Breast epithelium (tissue), 4 donors: ENCODE results near the gene GNB4. TPM values are rescaled to one million over a fixed set of nuclear protein-coding genes. Genes with fewer than 3 reads are reported as not detected.

ENCODE experiments used
- DNase-seq, 2 donors: peaks; one replicate each; pipeline ENCODE4 v3.0.0-alpha.2; 2019; ENCODE audit warnings: low spot score in 2 of 2
- H3K27ac ChIP-seq, 2 donors: fragments of 200-600 bp; sonication (generic) in 1 of 2; one replicate each; pipeline ENCODE4 v1.5.1; 2016 to 2019; ENCODE audit warnings: mild to moderate bottlenecking in 1 of 2
- H3K27me3 ChIP-seq, 2 donors: fragments of 200-600 bp; sonication (generic) in 1 of 2; one replicate each; pipeline versions ENCODE4 v1.5.1 to v1.6.0; 2017 to 2019; ENCODE audit warnings: control low read depth in 1 of 2, mild to moderate bottlenecking in 1 of 2
- H3K36me3 ChIP-seq: fragments of 200-600 bp; one replicate; pipeline ENCODE4 v1.5.1; 2019
- H3K4me1 ChIP-seq, 2 donors: fragments of 200-600 bp; sonication (generic); one replicate each; pipeline ENCODE4 v1.5.1; 2016 to 2019; ENCODE audit warnings: control low read depth in 1 of 2
- H3K4me3 ChIP-seq, 3 donors: fragments of 200-600 bp; sonication (generic); 1 replicate in 2 of 3; 2 replicates in 1 of 3; pipeline ENCODE4 v1.5.1; 2016 to 2019; ENCODE audit warnings: mild to moderate bottlenecking in 3 of 3, moderate library complexity in 2 of 3
- H3K9me3 ChIP-seq, 2 donors: fragments of 200-600 bp; sonication (generic) in 1 of 2; one replicate each; pipeline ENCODE4 v1.5.1; 2016 to 2019; ENCODE audit warnings: control low read depth in 1 of 2
- POLR2A ChIP-seq: fragments of 450-650 bp; IDR thresholded peaks from one replicate; pipeline ENCODE4 v1.6.1; 2016; ENCODE audit warnings: antibody characterized with exemption, mild to moderate bottlenecking, moderate library complexity
- POLR2AphosphoS5 ChIP-seq, 3 donors: sonication (generic); formaldehyde crosslinking; IDR thresholded peaks; one replicate each; pipeline ENCODE4 v1.6.1; 2017; ENCODE audit warnings: antibody characterized with exemption in 3 of 3
- intact Hi-C: fragments of 100-400 bp; cut with DNase I; formaldehyde crosslinking; loops from one replicate; pipeline ENCODE4 v1.15.1; 2023; ENCODE audit warnings: low total_unique reads
- total RNA-seq, 3 donors: library from RNA; depleted of rRNA; stranded (reverse); fragments of >200 nt; gene quantifications; one replicate each; pipeline ENCODE4 v1.1.0, GENCODE V29; 2016
- TF ChIP-seq, protein P1 (sequence below), 3 donors: fragments of 450-650 bp; IDR thresholded peaks; one replicate each; pipeline ENCODE4 v1.5.1; 2016 to 2017; ENCODE audit warnings: antibody characterized with exemption in 3 of 3, mild to moderate bottlenecking in 3 of 3, moderate library complexity in 3 of 3

GNB4 gene
- total RNA-seq, 3 donors from 2014 or later = 23.8 to 38.7 (median 29.6) TPM

DNA sequence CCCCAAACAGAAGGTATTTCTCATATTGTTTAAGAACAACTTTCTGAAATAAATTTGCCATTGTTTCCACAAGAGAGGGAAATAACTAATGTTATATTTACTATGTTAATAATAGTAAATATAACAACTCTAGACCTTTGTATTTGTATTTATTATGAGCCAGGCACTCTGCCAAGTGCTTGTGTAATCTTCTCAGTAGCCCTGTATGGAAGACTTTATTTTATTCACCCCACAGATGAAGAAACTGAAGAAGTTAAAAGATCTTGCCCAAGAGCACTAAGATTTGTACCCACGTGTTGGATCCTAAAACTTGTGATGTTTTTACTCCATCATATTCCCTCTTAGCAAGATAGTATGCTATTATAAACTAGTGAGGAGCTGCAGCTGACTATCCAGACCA is 12.0 kb upstream of the GNB4 start:
- Histone ChIP-seq H3K4me1 (no peaks in the 10 kb centered on the region), H3K27ac (peak overlapping the region in 1 of 2 donors; percentile 69), H3K4me3 (no peak overlapping the region), H3K9me3 (no peaks in the 10 kb centered on the region), H3K36me3 (no peaks in the 10 kb centered on the region), H3K27me3 (no peaks in the 10 kb centered on the region)
- intact Hi-C loops = no loop called here
- no peak for DNase-seq
- TF ChIP-seq POLR2A = no peak
- TF ChIP-seq POLR2AphosphoS5 (IDR thresholded peaks at IDR 0.05) = no peak
- TF ChIP-seq, protein P1, sequence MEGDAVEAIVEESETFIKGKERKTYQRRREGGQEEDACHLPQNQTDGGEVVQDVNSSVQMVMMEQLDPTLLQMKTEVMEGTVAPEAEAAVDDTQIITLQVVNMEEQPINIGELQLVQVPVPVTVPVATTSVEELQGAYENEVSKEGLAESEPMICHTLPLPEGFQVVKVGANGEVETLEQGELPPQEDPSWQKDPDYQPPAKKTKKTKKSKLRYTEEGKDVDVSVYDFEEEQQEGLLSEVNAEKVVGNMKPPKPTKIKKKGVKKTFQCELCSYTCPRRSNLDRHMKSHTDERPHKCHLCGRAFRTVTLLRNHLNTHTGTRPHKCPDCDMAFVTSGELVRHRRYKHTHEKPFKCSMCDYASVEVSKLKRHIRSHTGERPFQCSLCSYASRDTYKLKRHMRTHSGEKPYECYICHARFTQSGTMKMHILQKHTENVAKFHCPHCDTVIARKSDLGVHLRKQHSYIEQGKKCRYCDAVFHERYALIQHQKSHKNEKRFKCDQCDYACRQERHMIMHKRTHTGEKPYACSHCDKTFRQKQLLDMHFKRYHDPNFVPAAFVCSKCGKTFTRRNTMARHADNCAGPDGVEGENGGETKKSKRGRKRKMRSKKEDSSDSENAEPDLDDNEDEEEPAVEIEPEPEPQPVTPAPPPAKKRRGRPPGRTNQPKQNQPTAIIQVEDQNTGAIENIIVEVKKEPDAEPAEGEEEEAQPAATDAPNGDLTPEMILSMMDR (IDR thresholded peaks at IDR 0.05) = no peak

DNA sequence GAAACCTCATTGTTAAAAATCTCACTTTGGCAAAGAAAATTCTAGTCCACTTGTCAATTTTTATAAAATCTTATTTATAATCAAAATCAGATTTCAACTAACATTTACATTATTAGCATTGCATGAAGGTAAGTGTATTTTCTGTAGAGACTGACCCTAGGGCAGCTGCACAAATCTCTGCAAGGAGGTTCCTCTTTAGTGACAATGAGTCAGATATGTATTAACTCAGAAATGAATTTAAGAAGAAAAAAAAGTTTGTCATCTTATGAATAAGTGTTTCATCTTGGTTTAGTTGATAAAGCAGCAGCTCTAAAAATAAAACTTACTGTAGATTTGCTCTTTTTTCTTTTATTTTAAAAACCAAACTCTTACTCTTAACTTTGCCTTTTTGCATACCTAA is 9.0 kb upstream of the GNB4 start:
- H3K4me1 ChIP-seq = no peaks in the 10 kb centered on the region
- H3K27me3 ChIP-seq = no peaks in the 10 kb centered on the region
- TF ChIP-seq, protein P1 (IDR thresholded peaks at IDR 0.05) = no peak
- TF ChIP-seq POLR2AphosphoS5 (IDR thresholded peaks at IDR 0.05) = no peak
- TF ChIP-seq POLR2A = no peak
- H3K27ac ChIP-seq = no peak overlapping the region
- no peak for DNase-seq
- no peaks in the 10 kb centered on the region for H3K36me3 ChIP-seq
- intact Hi-C loops = no loop called here
- H3K4me3 ChIP-seq = no peak overlapping the region
- no peaks in the 10 kb centered on the region for H3K9me3 ChIP-seq

DNA sequence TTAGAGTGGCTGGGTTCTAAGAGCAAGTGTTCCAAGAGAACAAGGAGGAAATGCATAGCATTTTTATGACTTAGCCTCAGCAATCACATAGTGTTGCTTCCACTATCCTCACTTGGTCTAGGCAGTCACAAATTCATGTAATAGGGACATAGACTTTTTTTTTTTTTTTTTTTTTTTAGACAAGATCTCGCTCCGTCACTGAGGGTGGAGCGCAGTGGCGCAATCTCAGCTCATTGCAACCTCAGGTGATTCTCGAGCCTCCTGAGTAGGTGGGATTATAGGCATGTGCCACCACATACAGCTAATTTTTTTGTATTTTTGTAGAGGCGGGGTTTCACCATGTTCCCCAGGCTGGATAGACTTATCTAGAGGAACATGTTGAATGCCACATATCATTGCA is 4.7 kb upstream of the GNB4 start:
- no peaks in the 10 kb centered on the region for H3K4me1 ChIP-seq
- no peaks in the 10 kb centered on the region for H3K9me3 ChIP-seq
- no peak for DNase-seq
- H3K27ac ChIP-seq = peak overlapping the region in 1 of 2 donors; percentile 20
- intact Hi-C loops = no loop called here
- H3K36me3 ChIP-seq = no peaks in the 10 kb centered on the region
- no peaks in the 10 kb centered on the region for H3K27me3 ChIP-seq
- no peak overlapping the region for H3K4me3 ChIP-seq
- TF ChIP-seq, protein P1 (IDR thresholded peaks at IDR 0.05) = no peak
- TF ChIP-seq POLR2A = no peak
- TF ChIP-seq POLR2AphosphoS5 (IDR thresholded peaks at IDR 0.05) = no peak

DNA sequence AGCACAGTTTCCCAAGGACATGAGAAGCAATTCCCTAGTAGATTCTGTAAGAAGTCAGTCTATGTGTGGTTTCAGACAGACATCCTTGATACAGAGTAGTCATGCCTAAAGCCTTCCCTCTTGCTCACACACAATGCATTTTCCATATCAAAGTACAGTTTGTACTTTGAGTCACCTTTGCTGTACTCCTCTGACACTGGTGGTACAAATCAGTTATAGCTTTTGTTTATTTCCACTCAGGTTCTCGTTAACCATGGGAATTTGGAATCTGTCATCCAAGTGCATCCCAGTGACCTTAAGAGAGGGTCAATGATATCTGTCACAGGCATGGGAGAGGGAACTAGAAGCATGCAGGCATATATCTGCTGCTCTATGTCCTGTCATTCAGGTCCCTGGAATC is 3.6 kb upstream of the GNB4 start:
- H3K4me1 ChIP-seq = no peaks in the 10 kb centered on the region
- intact Hi-C loops = no loop called here
- TF ChIP-seq, protein P1 (IDR thresholded peaks at IDR 0.05) = no peak
- TF ChIP-seq POLR2AphosphoS5 (IDR thresholded peaks at IDR 0.05) = no peak
- no peak for TF ChIP-seq POLR2A
- no peak overlapping the region for H3K4me3 ChIP-seq
- no peaks in the 10 kb centered on the region for H3K36me3 ChIP-seq
- no peaks in the 10 kb centered on the region for H3K27me3 ChIP-seq
- no peak overlapping the region for H3K27ac ChIP-seq
- no peaks in the 10 kb centered on the region for H3K9me3 ChIP-seq
- no peak for DNase-seq

DNA sequence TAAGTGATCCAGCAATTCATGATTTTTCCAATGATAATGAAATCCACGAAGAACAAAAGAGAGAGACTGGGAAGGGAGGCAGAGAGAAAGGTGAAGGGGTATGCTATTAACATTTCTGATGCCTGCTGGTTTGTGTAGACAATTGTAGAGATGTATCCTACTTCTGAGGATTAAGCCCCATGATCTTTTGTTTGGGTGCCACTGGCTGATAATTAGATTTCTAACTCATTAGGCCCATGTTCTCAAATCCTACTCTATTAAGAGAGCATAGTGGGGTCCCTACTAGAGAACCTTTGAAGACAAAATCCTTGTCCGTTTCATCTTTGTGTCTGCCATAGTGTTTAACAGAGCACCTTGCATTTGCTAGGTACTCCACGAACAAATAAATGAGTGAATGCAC is 2.7 kb upstream of the GNB4 start:
- Histone ChIP-seq H3K36me3 (no peaks in the 10 kb centered on the region), H3K27ac (no peak overlapping the region), H3K4me3 (no peak overlapping the region), H3K9me3 (no peaks in the 10 kb centered on the region), H3K27me3 (no peaks in the 10 kb centered on the region), H3K4me1 (peaks cover 0 to 2% of the 10 kb centered on the region in 2 donors)
- no peak for TF ChIP-seq POLR2A
- no peak for TF ChIP-seq POLR2AphosphoS5 (IDR thresholded peaks at IDR 0.05)
- TF ChIP-seq, protein P1 (IDR thresholded peaks at IDR 0.05) = no peak
- no peak for DNase-seq
- intact Hi-C loops = no loop called here
